Measurements from ENCODE around the gene MBP. TPM values are rescaled to one million over a fixed set of nuclear protein-coding genes. Genes with fewer than 3 reads are reported as not detected.

The MBP gene
- polyA plus RNA-seq, 1 donor from 2014 or later = 3.3 TPM

DNA sequence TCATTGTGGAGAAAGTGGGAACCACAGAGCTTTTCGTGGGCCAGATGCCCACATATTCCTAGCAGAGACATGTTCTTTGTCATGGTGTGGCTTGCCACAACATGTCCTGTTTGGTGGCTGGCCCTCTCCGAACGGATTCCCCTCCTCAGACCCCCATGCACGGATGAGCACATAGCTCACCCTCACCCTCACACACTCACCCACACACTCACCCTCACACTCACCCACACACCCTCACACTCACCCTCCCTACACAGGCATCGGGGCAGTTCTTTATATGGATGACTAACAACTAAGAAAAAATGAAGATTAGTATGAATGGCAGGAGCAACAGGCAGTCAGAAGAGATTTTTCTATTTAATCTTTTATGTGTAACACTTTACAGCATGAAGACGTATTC lies 160.3 kb downstream of the MBP start:
- no peak for TF ChIP-seq POLR2AphosphoS5 (IDR thresholded peaks at IDR 0.05)
- TF ChIP-seq SMC3 (conservative IDR thresholded peaks at IDR 0.05; ENCODE audit: poor library complexity) = no peak
- TF ChIP-seq TAF1 (IDR thresholded peaks at IDR 0.05; ENCODE audit: low read depth) = no peak
- TF ChIP-seq, protein P1, sequence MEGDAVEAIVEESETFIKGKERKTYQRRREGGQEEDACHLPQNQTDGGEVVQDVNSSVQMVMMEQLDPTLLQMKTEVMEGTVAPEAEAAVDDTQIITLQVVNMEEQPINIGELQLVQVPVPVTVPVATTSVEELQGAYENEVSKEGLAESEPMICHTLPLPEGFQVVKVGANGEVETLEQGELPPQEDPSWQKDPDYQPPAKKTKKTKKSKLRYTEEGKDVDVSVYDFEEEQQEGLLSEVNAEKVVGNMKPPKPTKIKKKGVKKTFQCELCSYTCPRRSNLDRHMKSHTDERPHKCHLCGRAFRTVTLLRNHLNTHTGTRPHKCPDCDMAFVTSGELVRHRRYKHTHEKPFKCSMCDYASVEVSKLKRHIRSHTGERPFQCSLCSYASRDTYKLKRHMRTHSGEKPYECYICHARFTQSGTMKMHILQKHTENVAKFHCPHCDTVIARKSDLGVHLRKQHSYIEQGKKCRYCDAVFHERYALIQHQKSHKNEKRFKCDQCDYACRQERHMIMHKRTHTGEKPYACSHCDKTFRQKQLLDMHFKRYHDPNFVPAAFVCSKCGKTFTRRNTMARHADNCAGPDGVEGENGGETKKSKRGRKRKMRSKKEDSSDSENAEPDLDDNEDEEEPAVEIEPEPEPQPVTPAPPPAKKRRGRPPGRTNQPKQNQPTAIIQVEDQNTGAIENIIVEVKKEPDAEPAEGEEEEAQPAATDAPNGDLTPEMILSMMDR (IDR thresholded peaks at IDR 0.05; ENCODE audit: poor library complexity, severe bottlenecking) = no peak
- no peak for TF ChIP-seq EZH2 (IDR thresholded peaks at IDR 0.05; ENCODE audit: borderline replicate concordance, insufficient read depth, low read length, poor library complexity, severe bottlenecking)
- TF ChIP-seq MXI1 (conservative IDR thresholded peaks at IDR 0.05; ENCODE audit: poor library complexity, severe bottlenecking) = no peak
- TF ChIP-seq EP300 (conservative IDR thresholded peaks at IDR 0.05; ENCODE audit: poor library complexity, severe bottlenecking) = no peak
- TF ChIP-seq RAD21 (conservative IDR thresholded peaks at IDR 0.05) = no peak
- TF ChIP-seq, protein P2, sequence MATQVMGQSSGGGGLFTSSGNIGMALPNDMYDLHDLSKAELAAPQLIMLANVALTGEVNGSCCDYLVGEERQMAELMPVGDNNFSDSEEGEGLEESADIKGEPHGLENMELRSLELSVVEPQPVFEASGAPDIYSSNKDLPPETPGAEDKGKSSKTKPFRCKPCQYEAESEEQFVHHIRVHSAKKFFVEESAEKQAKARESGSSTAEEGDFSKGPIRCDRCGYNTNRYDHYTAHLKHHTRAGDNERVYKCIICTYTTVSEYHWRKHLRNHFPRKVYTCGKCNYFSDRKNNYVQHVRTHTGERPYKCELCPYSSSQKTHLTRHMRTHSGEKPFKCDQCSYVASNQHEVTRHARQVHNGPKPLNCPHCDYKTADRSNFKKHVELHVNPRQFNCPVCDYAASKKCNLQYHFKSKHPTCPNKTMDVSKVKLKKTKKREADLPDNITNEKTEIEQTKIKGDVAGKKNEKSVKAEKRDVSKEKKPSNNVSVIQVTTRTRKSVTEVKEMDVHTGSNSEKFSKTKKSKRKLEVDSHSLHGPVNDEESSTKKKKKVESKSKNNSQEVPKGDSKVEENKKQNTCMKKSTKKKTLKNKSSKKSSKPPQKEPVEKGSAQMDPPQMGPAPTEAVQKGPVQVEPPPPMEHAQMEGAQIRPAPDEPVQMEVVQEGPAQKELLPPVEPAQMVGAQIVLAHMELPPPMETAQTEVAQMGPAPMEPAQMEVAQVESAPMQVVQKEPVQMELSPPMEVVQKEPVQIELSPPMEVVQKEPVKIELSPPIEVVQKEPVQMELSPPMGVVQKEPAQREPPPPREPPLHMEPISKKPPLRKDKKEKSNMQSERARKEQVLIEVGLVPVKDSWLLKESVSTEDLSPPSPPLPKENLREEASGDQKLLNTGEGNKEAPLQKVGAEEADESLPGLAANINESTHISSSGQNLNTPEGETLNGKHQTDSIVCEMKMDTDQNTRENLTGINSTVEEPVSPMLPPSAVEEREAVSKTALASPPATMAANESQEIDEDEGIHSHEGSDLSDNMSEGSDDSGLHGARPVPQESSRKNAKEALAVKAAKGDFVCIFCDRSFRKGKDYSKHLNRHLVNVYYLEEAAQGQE (IDR thresholded peaks at IDR 0.05; ENCODE audit: borderline replicate concordance) = no peak
- H3K9me3 ChIP-seq (ENCODE audit: low read length) = no peaks in the 10 kb centered on the region
- no peak overlapping the region for H3K27ac ChIP-seq (ENCODE audit: low read length)
- H4K20me1 ChIP-seq (ENCODE audit: insufficient read depth) = no peaks in the 10 kb centered on the region
- H3K4me3 ChIP-seq (ENCODE audit: low read length) = no peak overlapping the region
- H3F3A ChIP-seq (ENCODE audit: insufficient read depth, low read length, poor library complexity, severe bottlenecking) = no peaks in the 10 kb centered on the region
- no peak overlapping the region for H3K4me2 ChIP-seq (ENCODE audit: low read length)
- H3K27me3 ChIP-seq (ENCODE audit: insufficient read depth, low read depth, low read length) = no peaks in the 10 kb centered on the region
- H3K9me2 ChIP-seq (ENCODE audit: insufficient read depth, low read length) = no peaks in the 10 kb centered on the region
- H3K9ac ChIP-seq (ENCODE audit: low read length) = no peak overlapping the region
- no peaks in the 10 kb centered on the region for H3K36me3 ChIP-seq (ENCODE audit: insufficient read depth, low read length)
- H3K79me2 ChIP-seq (replicated peaks; ENCODE audit: insufficient read depth, low read length) = no peaks in the 10 kb centered on the region
- no peak overlapping the region for H2AFZ ChIP-seq (ENCODE audit: low read depth, low read length)

DNA sequence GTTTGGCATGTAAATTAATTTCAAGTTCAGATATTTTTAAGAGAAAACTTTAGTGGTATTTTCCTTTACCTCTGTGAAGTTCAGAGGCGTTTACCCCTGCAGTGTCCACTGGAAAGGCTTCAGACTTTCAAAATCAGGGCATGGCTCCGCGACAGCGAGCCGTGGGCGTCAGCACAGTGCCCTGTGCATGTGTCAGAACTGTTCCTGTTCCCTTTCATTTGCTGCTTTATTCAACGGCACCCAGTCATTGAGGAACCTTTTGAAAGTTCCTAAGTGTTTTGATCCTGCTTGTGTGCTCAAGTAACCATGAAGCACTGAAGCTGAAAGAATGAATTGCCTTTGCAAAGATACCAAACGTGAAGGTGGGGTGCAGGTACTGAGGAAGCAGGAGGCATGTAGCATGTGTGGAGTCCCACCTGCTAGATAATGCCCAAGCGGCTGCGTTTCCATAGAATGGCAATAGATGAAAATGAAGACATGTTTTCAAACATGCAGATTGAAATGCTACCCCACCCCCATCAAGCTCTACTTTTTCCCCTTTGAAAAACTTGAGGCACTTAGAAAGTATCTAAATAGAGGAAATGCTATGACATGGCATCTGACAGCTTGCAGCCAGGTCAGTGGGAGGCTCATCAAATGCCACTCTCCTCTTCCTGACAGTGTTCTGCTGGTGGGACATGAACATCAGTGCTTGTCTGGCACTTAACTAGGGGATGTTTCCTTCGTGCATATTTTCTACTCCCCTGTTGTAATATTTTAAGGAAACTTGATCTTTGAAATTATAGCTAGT lies 161.6 kb downstream of the MBP start:
- Histone ChIP-seq H3K9me3 (ENCODE audit: low read length) (no peaks in the 10 kb centered on the region), H3K27me3 (ENCODE audit: insufficient read depth, low read depth, low read length) (no peaks in the 10 kb centered on the region), H3K4me2 (ENCODE audit: low read length) (no peak overlapping the region), H4K20me1 (ENCODE audit: insufficient read depth) (no peaks in the 10 kb centered on the region), H3K79me2 (replicated peaks; ENCODE audit: insufficient read depth, low read length) (no peaks in the 10 kb centered on the region), H3K9me2 (ENCODE audit: insufficient read depth, low read length) (no peaks in the 10 kb centered on the region), H2AFZ (ENCODE audit: low read depth, low read length) (no peak overlapping the region), H3F3A (ENCODE audit: insufficient read depth, low read length, poor library complexity, severe bottlenecking) (no peaks in the 10 kb centered on the region), H3K9ac (ENCODE audit: low read length) (no peak overlapping the region), H3K36me3 (ENCODE audit: insufficient read depth, low read length) (no peaks in the 10 kb centered on the region), H3K4me3 (ENCODE audit: low read length) (no peak overlapping the region), H3K27ac (ENCODE audit: low read length) (no peak overlapping the region)
- no peak for TF ChIP-seq EP300 (conservative IDR thresholded peaks at IDR 0.05; ENCODE audit: poor library complexity, severe bottlenecking)

Data from neural cell (in vitro differentiated cells).